K562 (cell line): ENCODE measurements around the gene KRT5. TPM values are rescaled to one million over a fixed set of nuclear protein-coding genes. Genes with fewer than 3 reads are reported as not detected.

Source experiments
- ATAC-seq: fragments of 200-7000 bp; cut with Tn5 transposase; 3 replicates; pipeline ENCODE4 v1.9.1; 2020; ENCODE audit warnings: moderate library complexity
- BruUV-seq: library from RNA; stranded (reverse); fragments of 400-500 nt; replicated peaks from 2 replicates; lab custom pipeline; 2021; lab: Mats Ljungman, UMichigan
- CTCF ChIA-PET: fragments of 300-600 bp; formaldehyde crosslinking; extraction: SDS; loops from one replicate; lab custom pipeline; 2021; ENCODE audit warnings: low intra/inter-chr PET ratio; lab: Yijun Ruan, JAX
- POLR2A ChIA-PET: fragments of 300-600, 350-650 bp; sonication (Branson Sonifier 250); formaldehyde crosslinking; extraction: SDS; loops from one replicate; lab custom pipeline; 2021; ENCODE audit warnings: antibody characterized with exemption, inconsistent platforms; lab: Yijun Ruan, JAX
- DNase-seq, 4 experiments: peaks; one replicate each; pipeline versions ENCODE4 v3.0.0 to v3.0.0-alpha.2; 2011 to 2018; ENCODE audit warnings: low spot score in 3 of 4, mixed read lengths in 3 of 4; ENCODE audit errors: extremely low read depth in 1 of 4
- FAIRE-seq: peaks from 2 replicates; lab custom pipeline; 2011; peaks lifted over from hg19 to GRCh38; lab: Jason Lieb, UNC
- H2AFZ ChIP-seq: 2 replicates; pipeline ENCODE4 v1.6.0; 2011; ENCODE audit warnings: low read depth, low read length, control low read depth, inconsistent platforms
- H3K27ac ChIP-seq: fragments of 200-600 bp; 3 replicates; pipeline ENCODE4 v1.8.0; 2011; ENCODE audit warnings: low read depth, mild to moderate bottlenecking, control low read depth, inconsistent platforms, low read length, moderate library complexity, mixed read lengths; ENCODE audit errors: extremely low read depth
- H3K27me3 ChIP-seq, 2 experiments: fragments of 300-600 bp in 1 of 2; 2 replicates in 1 of 2; 3 replicates in 1 of 2; pipeline versions ENCODE4 v1.6.0 to v1.8.0; 2011; ENCODE audit warnings: inconsistent platforms in 2 of 2, low read length in 2 of 2, mild to moderate bottlenecking in 1 of 2, mixed read lengths in 1 of 2, moderate library complexity in 1 of 2; ENCODE audit not compliant: control insufficient read depth in 2 of 2, insufficient read depth in 2 of 2
- H3K36me3 ChIP-seq: fragments of 300-600 bp; 3 replicates; pipeline ENCODE4 v1.8.0; 2011; ENCODE audit warnings: mild to moderate bottlenecking, low read length, inconsistent platforms; ENCODE audit not compliant: control insufficient read depth, insufficient read depth
- H3K4me1 ChIP-seq, 2 experiments: fragments of 200-600 bp in 1 of 2; replicated peaks in 1 of 2; 2 replicates in 1 of 2; 3 replicates in 1 of 2; pipeline versions ENCODE4 v1.5.1 to v1.8.0; 2011; ENCODE audit warnings: inconsistent platforms in 2 of 2, low read length in 2 of 2, mild to moderate bottlenecking in 1 of 2, mixed read lengths in 1 of 2, moderate library complexity in 1 of 2; ENCODE audit not compliant: control insufficient read depth in 2 of 2, insufficient read depth in 2 of 2
- H3K4me2 ChIP-seq: 2 replicates; pipeline ENCODE4 v1.6.1; 2011; ENCODE audit warnings: low read length, control low read depth, inconsistent platforms, mixed read lengths; ENCODE audit not compliant: insufficient read depth
- H3K4me3 ChIP-seq: fragments of 200-600 bp; sonication (generic), shearing (Covaris generic); 2 replicates; pipeline ENCODE4 v1.5.1; 2016; ENCODE audit warnings: control low read depth, inconsistent platforms
- H3K79me2 ChIP-seq: fragments of 200-600 bp; 3 replicates; pipeline ENCODE4 v1.8.0; 2011; ENCODE audit warnings: low read length, inconsistent platforms; ENCODE audit not compliant: control insufficient read depth, insufficient read depth
- H3K9ac ChIP-seq, 2 experiments: 2 replicates each; pipeline versions ENCODE4 v1.6.0 to v1.6.1; 2011; ENCODE audit warnings: low read depth in 2 of 2, low read length in 2 of 2, control low read depth in 1 of 2, inconsistent platforms in 1 of 2, mild to moderate bottlenecking in 1 of 2, mixed read lengths in 1 of 2; ENCODE audit not compliant: insufficient read depth in 1 of 2
- H3K9me1 ChIP-seq: one replicate; pipeline ENCODE4 v1.6.0; 2011; ENCODE audit warnings: inconsistent platforms, mild to moderate bottlenecking, low read length, moderate library complexity; ENCODE audit not compliant: control insufficient read depth, insufficient read depth
- H3K9me3 ChIP-seq: replicated peaks from 2 replicates; pipeline ENCODE4 v1.5.1; 2011; ENCODE audit warnings: low read depth, low read length, inconsistent platforms; ENCODE audit not compliant: control insufficient read depth, insufficient read depth
- H4K20me1 ChIP-seq: replicated peaks from 2 replicates; pipeline ENCODE4 v1.6.1; 2011; ENCODE audit warnings: low read length, inconsistent platforms, mixed read lengths; ENCODE audit not compliant: control insufficient read depth, insufficient read depth
- CHD2 ChIP-seq: IDR thresholded peaks from 2 replicates; pipeline ENCODE4 v1.6.1; 2011; ENCODE audit warnings: low read depth, low read length
- MBD2 ChIP-seq: sonication (generic); IDR thresholded peaks from 2 replicates; pipeline ENCODE4 v1.6.1; 2016; ENCODE audit warnings: low read depth, borderline replicate concordance
- ZNF780A ChIP-seq: fragments of 250-450 bp; sonication (Bioruptor Pico); IDR thresholded peaks from 2 replicates; pipeline ENCODE4 v1.5.0; 2021; ENCODE audit warnings: mild to moderate bottlenecking
- WGBS: fragments of 100-300 bp; shearing (Covaris generic); methylation state at CpG from one replicate; pipeline ENCODE4 v1.1.6; 2016; ENCODE audit warnings: low coverage, mixed read lengths; ENCODE audit not compliant: insufficient coverage; ENCODE audit errors: missing lambda C conversion rate; 5-methylcytosine and 5-hydroxymethylcytosine counted together
- in situ Hi-C: fragments of 300-500 bp; cut with MboI; formaldehyde crosslinking; loops from 4 replicates; pipeline ENCODE4 v1.15.0; 2018; ENCODE audit warnings: inconsistent platforms, mixed read lengths
- intact Hi-C: fragments of 100-400 bp; cut with micrococcal nuclease; formaldehyde crosslinking; loops from 2 replicates; pipeline ENCODE4 v1.14.2; 2022
- polyA plus RNA-seq, 8 experiments: library from polyadenylated mRNA; depleted of rRNA in 4 of 8; stranded (reverse) in 5 of 8; unstranded in 3 of 8; fragments of >200 nt; fragmentation: Nextera tagmentation in 2 of 8; fragmentation: Illumina TruSeq in 1 of 8; extraction: Ambion mirVana in 2 of 8; extraction: Trizol in 1 of 8; gene quantifications; 2 replicates each; pipeline versions ENCODE4 v1.2.1 to v1.2.3, GENCODE V29; 2011 to 2014; ENCODE audit warnings: inconsistent platforms in 1 of 8, missing spikeins in 1 of 8
- total RNA-seq, 7 experiments: library from RNA; depleted of rRNA in 6 of 7; stranded (reverse); fragments of >200 nt in 6 of 7; fragmentation: Illumina TruSeq in 2 of 7; extraction: Trizol in 2 of 7; gene quantifications; 2 replicates each; pipeline versions ENCODE4 v1.2.1 to v1.2.3, GENCODE V29; 2011 to 2021; ENCODE audit warnings: low replicate concordance in 1 of 7
- TF ChIP-seq, protein P1 (sequence below): fragments of 200-800 bp; sonication (Bioruptor generic); IDR thresholded peaks from 2 replicates; pipeline ENCODE4 v1.6.1; 2017; ENCODE audit warnings: missing genetic modification characterization, missing compliant biosample characterization
- TF ChIP-seq, protein P2 (sequence below): fragments of 250-450 bp; sonication (Bioruptor Pico); IDR thresholded peaks from 2 replicates; pipeline ENCODE4 v1.4.0; 2020; ENCODE audit warnings: borderline replicate concordance
- TF ChIP-seq, protein P3 (sequence below): sonication (generic); formaldehyde crosslinking; IDR thresholded peaks from 2 replicates; pipeline ENCODE4 v1.8.0; 2023; ENCODE audit warnings: mild to moderate bottlenecking, missing genetic modification reagents
- TF ChIP-seq, protein P4 (sequence below): fragments of 250-450 bp; sonication (Bioruptor Pico); IDR thresholded peaks from 2 replicates; pipeline ENCODE4 v1.6.1; 2021; ENCODE audit warnings: mild to moderate bottlenecking

The KRT5 gene
- total and polyA plus RNA-seq, 9 of the 15 experiments (the other 6 are each of a cell fraction or from before 2014, with no cell fraction given) = 0.32 TPM; not detected in 8

DNA sequence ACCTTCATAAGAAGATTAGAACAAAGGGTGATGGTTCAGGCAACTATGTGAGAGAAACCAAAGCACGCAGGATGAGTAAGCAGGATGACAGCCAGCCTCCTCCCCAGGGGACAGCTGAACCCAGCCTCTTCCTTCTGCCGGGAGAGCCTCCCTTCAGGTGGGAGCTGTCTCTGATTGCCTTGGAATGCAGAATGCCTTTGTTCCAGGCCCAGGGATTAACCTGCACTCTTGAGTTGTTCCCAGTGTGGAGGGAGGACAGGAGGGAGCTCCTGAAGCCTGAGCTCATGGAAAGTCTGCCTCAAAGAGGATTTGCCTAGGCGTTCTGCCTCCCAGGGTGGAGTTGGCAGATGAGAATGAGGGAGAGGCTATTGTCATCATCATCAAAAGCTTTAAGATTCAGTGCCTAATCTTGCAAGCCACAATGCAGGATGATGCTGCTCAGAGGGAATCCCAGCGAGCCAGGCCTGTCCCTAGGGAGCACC is 23.6 kb downstream of the KRT5 start:
- no TSS peak for BruUV-seq
- Histone ChIP-seq H3K27ac (no peak overlapping the region), H3K27me3 (peaks cover 11 to 18% of the 10 kb centered on the region in 2 experiments), H3K4me2 (no peak overlapping the region), H2AFZ (no peak overlapping the region), H3K4me3 (no peak overlapping the region), H3K9me3 (no peaks in the 10 kb centered on the region), H4K20me1 (no peaks in the 10 kb centered on the region; the same call in 1 of the 2 replicates), H3K9me1 (no peaks in the 10 kb centered on the region), H3K9ac (no peak overlapping the region), H3K4me1 (no peaks in the 10 kb centered on the region), H3K36me3 (no peaks in the 10 kb centered on the region), H3K79me2 (no peaks in the 10 kb centered on the region)
- ChIA-PET CTCF (no interaction called here), POLR2A (interaction anchor here (0.5 kb wide), 1 partner anchor 139 kb away, joined by 3 read pairs; no protein-coding TSS in a partner anchor)
- DNase-seq (no peak), FAIRE-seq (no peak), ATAC-seq (no peak)
- in situ Hi-C loops (no loop called here), intact Hi-C loops (no loop called here)
- 0% methylated on average over 4 of the region's 4 CpGs for WGBS
- TF ChIP-seq MBD2 (no peak), ZNF780A (CRISPR knock-in tag) (no peak), CHD2 (no peak)
- TF ChIP-seq, protein P1, sequence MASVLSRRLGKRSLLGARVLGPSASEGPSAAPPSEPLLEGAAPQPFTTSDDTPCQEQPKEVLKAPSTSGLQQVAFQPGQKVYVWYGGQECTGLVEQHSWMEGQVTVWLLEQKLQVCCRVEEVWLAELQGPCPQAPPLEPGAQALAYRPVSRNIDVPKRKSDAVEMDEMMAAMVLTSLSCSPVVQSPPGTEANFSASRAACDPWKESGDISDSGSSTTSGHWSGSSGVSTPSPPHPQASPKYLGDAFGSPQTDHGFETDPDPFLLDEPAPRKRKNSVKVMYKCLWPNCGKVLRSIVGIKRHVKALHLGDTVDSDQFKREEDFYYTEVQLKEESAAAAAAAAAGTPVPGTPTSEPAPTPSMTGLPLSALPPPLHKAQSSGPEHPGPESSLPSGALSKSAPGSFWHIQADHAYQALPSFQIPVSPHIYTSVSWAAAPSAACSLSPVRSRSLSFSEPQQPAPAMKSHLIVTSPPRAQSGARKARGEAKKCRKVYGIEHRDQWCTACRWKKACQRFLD (CRISPR knock-in tag) = no peak
- TF ChIP-seq, protein P2, sequence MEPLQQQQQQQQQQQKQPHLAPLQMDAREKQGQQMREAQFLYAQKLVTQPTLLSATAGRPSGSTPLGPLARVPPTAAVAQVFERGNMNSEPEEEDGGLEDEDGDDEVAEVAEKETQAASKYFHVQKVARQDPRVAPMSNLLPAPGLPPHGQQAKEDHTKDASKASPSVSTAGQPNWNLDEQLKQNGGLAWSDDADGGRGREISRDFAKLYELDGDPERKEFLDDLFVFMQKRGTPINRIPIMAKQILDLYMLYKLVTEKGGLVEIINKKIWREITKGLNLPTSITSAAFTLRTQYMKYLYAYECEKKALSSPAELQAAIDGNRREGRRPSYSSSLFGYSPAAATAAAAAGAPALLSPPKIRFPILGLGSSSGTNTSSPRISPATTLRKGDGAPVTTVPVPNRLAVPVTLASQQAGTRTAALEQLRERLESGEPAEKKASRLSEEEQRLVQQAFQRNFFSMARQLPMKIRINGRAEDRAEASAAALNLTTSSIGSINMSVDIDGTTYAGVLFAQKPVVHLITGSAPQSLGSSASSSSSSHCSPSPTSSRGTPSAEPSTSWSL = no peak
- TF ChIP-seq, protein P3, sequence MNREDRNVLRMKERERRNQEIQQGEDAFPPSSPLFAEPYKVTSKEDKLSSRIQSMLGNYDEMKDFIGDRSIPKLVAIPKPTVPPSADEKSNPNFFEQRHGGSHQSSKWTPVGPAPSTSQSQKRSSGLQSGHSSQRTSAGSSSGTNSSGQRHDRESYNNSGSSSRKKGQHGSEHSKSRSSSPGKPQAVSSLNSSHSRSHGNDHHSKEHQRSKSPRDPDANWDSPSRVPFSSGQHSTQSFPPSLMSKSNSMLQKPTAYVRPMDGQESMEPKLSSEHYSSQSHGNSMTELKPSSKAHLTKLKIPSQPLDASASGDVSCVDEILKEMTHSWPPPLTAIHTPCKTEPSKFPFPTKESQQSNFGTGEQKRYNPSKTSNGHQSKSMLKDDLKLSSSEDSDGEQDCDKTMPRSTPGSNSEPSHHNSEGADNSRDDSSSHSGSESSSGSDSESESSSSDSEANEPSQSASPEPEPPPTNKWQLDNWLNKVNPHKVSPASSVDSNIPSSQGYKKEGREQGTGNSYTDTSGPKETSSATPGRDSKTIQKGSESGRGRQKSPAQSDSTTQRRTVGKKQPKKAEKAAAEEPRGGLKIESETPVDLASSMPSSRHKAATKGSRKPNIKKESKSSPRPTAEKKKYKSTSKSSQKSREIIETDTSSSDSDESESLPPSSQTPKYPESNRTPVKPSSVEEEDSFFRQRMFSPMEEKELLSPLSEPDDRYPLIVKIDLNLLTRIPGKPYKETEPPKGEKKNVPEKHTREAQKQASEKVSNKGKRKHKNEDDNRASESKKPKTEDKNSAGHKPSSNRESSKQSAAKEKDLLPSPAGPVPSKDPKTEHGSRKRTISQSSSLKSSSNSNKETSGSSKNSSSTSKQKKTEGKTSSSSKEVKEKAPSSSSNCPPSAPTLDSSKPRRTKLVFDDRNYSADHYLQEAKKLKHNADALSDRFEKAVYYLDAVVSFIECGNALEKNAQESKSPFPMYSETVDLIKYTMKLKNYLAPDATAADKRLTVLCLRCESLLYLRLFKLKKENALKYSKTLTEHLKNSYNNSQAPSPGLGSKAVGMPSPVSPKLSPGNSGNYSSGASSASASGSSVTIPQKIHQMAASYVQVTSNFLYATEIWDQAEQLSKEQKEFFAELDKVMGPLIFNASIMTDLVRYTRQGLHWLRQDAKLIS (CRISPR knock-in tag) = no peak
- TF ChIP-seq, protein P4, sequence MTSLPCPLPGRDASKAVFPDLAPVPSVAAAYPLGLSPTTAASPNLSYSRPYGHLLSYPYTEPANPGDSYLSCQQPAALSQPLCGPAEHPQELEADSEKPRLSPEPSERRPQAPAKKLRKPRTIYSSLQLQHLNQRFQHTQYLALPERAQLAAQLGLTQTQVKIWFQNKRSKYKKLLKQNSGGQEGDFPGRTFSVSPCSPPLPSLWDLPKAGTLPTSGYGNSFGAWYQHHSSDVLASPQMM (CRISPR knock-in tag) = no peak
